ENCODE results near the gene SSR1.
A peak's percentile ranks its signal among the peaks of the same experiment; 100 is the strongest.
"Not testable (repeated sequence)": the region's sequence is repeated elsewhere in the genome, so short reads cannot be mapped to it uniquely, and the experiment has no call there.

SSR1 gene

DNA sequence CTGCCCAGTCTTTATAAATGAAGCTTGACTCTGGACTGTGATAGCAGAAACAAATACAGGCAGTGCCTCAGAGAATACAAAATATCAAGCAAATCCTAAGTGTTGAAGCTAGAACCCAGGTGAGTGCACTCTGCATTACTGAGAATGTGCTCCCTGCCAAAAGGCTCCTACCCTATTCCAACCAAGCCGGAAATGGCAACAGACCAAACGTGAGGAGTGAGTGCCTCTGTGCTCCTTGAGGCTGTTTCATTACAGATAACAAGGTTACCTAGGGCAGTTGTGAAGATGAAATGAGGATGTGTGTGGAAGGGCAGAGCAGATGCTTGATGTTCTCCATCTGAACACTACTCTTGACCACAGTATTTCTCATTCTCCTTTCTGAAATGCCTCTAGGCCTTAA is 29.3 kb downstream of the SSR1 start:
- no peak for DNase-seq (ENCODE audit: low read depth in 1 of 2, low spot score in 1 of 2)
- H3K4me3 ChIP-seq (replicated peaks; ENCODE audit: insufficient read depth, low read length): no peak overlapping the region
- TF ChIP-seq, protein P1, sequence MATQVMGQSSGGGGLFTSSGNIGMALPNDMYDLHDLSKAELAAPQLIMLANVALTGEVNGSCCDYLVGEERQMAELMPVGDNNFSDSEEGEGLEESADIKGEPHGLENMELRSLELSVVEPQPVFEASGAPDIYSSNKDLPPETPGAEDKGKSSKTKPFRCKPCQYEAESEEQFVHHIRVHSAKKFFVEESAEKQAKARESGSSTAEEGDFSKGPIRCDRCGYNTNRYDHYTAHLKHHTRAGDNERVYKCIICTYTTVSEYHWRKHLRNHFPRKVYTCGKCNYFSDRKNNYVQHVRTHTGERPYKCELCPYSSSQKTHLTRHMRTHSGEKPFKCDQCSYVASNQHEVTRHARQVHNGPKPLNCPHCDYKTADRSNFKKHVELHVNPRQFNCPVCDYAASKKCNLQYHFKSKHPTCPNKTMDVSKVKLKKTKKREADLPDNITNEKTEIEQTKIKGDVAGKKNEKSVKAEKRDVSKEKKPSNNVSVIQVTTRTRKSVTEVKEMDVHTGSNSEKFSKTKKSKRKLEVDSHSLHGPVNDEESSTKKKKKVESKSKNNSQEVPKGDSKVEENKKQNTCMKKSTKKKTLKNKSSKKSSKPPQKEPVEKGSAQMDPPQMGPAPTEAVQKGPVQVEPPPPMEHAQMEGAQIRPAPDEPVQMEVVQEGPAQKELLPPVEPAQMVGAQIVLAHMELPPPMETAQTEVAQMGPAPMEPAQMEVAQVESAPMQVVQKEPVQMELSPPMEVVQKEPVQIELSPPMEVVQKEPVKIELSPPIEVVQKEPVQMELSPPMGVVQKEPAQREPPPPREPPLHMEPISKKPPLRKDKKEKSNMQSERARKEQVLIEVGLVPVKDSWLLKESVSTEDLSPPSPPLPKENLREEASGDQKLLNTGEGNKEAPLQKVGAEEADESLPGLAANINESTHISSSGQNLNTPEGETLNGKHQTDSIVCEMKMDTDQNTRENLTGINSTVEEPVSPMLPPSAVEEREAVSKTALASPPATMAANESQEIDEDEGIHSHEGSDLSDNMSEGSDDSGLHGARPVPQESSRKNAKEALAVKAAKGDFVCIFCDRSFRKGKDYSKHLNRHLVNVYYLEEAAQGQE (IDR thresholded peaks at IDR 0.05; ENCODE audit: insufficient replicate concordance, low read depth): no peak
- no peak for TF ChIP-seq SPI1 (IDR thresholded peaks at IDR 0.05; ENCODE audit: borderline replicate concordance, low read depth)
- TF ChIP-seq, protein P2, sequence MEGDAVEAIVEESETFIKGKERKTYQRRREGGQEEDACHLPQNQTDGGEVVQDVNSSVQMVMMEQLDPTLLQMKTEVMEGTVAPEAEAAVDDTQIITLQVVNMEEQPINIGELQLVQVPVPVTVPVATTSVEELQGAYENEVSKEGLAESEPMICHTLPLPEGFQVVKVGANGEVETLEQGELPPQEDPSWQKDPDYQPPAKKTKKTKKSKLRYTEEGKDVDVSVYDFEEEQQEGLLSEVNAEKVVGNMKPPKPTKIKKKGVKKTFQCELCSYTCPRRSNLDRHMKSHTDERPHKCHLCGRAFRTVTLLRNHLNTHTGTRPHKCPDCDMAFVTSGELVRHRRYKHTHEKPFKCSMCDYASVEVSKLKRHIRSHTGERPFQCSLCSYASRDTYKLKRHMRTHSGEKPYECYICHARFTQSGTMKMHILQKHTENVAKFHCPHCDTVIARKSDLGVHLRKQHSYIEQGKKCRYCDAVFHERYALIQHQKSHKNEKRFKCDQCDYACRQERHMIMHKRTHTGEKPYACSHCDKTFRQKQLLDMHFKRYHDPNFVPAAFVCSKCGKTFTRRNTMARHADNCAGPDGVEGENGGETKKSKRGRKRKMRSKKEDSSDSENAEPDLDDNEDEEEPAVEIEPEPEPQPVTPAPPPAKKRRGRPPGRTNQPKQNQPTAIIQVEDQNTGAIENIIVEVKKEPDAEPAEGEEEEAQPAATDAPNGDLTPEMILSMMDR (IDR thresholded peaks at IDR 0.05; ENCODE audit: insufficient read depth, low read length): no peak
- TF ChIP-seq POLR2AphosphoS5 (IDR thresholded peaks at IDR 0.05; ENCODE audit: low read depth): no peak
- no peak for TF ChIP-seq GABPA (IDR thresholded peaks at IDR 0.05; ENCODE audit: low read depth)
- H3K27me3 ChIP-seq (ENCODE audit: insufficient read depth, poor library complexity, severe bottlenecking): no peaks in the 10 kb centered on the region
- H3K27ac ChIP-seq (replicated peaks): no peak overlapping the region

DNA sequence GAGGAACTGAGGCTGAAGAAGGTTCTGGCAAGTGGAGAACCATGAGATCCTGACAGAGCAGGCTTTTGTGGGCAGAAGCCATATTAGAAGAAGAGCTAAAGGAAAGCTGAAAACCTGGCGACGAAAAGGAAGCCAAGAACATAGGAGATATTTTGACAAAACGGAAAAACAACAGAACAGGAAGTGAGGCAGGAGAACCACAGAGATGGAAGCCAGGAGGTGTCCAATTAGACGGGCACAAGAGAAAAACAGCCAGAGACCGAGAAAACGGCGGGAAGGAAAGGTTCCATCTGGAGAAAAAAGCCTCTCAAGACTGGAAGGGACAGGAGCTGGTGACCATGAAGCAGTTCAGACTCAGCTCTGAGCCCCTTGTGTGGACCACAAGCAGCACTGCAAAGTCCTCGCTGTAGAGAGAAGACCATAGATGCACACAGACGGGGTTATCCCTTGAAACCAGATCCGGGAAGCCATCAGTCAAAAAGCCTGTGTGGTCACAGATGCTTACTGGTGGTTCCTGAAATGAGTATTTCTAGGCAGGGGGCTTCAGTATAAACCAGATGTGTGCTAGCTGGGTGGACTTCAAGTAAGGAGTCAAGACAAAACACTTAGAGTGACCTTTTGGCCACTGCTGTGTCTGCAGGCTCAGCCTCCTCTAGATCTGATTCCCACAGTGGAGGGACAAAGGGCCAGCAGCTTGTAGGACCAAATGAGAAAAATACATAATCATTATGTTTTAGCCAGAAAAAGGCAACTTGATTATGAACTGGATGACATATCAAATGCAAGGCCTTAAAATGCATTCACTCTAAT is 30.7 kb downstream of the SSR1 start:
- H3K4me3 ChIP-seq (replicated peaks; ENCODE audit: insufficient read depth, low read length): no peak overlapping the region
- H3K27ac ChIP-seq (replicated peaks): peak overlapping the region; percentile 34
- no peaks in the 10 kb centered on the region for H3K27me3 ChIP-seq (ENCODE audit: insufficient read depth, poor library complexity, severe bottlenecking)
- DNase-seq (ENCODE audit: low read depth in 1 of 2, low spot score in 1 of 2): peak in 1 of 2 experiments; percentile 29
- TF ChIP-seq, protein P2 (IDR thresholded peaks at IDR 0.05; ENCODE audit: insufficient read depth, low read length): no peak
- TF ChIP-seq GABPA (IDR thresholded peaks at IDR 0.05; ENCODE audit: low read depth) (peak; percentile 75), SPI1 (IDR thresholded peaks at IDR 0.05; ENCODE audit: borderline replicate concordance, low read depth) (peak; percentile 75), POLR2AphosphoS5 (IDR thresholded peaks at IDR 0.05; ENCODE audit: low read depth) (peak; percentile 24; the same call in 1 of the 2 replicates)
- TF ChIP-seq, protein P1 (IDR thresholded peaks at IDR 0.05; ENCODE audit: insufficient replicate concordance, low read depth): no peak

- Histone ChIP-seq H3K27ac (replicated peaks) (no peak overlapping the region), H3K27me3 (ENCODE audit: insufficient read depth, poor library complexity, severe bottlenecking) (no peaks in the 10 kb centered on the region), H3K4me3 (replicated peaks; ENCODE audit: insufficient read depth, low read length) (no peak overlapping the region)
- TF ChIP-seq GABPA (IDR thresholded peaks at IDR 0.05; ENCODE audit: low read depth) (no peak), POLR2AphosphoS5 (IDR thresholded peaks at IDR 0.05; ENCODE audit: low read depth) (no peak), SPI1 (IDR thresholded peaks at IDR 0.05; ENCODE audit: borderline replicate concordance, low read depth) (no peak)
- TF ChIP-seq, protein P1 (IDR thresholded peaks at IDR 0.05; ENCODE audit: insufficient replicate concordance, low read depth): no peak
- TF ChIP-seq, protein P2 (IDR thresholded peaks at IDR 0.05; ENCODE audit: insufficient read depth, low read length): no peak
- DNase-seq (ENCODE audit: low read depth in 1 of 2, low spot score in 1 of 2): no peak
Observed at GRCh38 chr6:7276199-7276524, 36.8 kb downstream of the SSR1 start.

DNA sequence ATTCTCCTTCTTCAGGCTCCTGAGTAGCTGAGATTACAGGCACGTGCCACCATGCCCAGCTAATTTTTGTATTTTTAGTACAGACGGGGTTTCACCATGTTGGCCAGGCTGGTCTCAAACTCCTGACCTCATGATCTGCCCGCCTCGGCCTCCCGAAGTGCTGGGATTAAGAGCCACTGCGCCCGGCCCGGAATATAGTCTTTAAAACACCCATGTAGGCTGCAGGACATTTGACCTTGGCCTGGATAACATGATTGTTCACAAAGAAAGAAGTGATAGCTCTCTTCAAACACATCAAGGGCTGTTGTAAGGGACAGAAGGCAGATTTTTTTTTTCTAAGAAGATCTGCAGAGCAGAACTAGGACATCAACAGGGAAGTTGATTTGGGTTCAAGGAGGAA is 38.5 kb downstream of the SSR1 start:
- H3K4me3 ChIP-seq (replicated peaks; ENCODE audit: insufficient read depth, low read length); DNase-seq (ENCODE audit: low read depth in 1 of 2, low spot score in 1 of 2); H3K27ac ChIP-seq (replicated peaks); H3K27me3 ChIP-seq (ENCODE audit: insufficient read depth, poor library complexity, severe bottlenecking): not testable (repeated sequence)

Measured in HL-60 (cell line).